ENCODE measurements around the gene VDAC2.
"Not testable (repeated sequence)": the region's sequence is repeated elsewhere in the genome, so short reads cannot be mapped to it uniquely, and the experiment has no call there.

Gene VDAC2

DNA sequence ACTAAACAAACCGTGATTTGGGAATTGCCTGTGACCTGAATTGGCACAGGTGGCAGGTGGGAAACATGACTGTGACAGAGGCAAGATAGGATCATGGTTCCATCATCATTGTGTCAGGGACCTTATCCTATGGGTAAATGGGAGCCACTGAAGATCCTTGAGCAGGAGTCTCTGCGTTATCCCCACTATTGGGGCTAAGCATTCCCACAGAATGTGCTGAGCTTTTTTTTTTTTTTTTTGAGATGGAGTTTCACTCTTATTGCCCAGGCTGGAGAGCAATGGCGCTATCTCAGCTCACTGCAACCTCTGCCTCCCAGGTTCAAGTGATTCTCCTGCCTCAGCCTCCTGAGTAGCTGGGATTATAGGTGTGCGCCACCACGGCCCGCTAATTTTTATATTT lies 10.6 kb upstream of the VDAC2 start:
- DNase-seq (ENCODE audit: low spot score): not testable (repeated sequence)

- no peak for DNase-seq (ENCODE audit: low spot score)
Measured at GRCh38 chr10:75201793-75202307, 8.7 kb upstream of the VDAC2 start.

DNA sequence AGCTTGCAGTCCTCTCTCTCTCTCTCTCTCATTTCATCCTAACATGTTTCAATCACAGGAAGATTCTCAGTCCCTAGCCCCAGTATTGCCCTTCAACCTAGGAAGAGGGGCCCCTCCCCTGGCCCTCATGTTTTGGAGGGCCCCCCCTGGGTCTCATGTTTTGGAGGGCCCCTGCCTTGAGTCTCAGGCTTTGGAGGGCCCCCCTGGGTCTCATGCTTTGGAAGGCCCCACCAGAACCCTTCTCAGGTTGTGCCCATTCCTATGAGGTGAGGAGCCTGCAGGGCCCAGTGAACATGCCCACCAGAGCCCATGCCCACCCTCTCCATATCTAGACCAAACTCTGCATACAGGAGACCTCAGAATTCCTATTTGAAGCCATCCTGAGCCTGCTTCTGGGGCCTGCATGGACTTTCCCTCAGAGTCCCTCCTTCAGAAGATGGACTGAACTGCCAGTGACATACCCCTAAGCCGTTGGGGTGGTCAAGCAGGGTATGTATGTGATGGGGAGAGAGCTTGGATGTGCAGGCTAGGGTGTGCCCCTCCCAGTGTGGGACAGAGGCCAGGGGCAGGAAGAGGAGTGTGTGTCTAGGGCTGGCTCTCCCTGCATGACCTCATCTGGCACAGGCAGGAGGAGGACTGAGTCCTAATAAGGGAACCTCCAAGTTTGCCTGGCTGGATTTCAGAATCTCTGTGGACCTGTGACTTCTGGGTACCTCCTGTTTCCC lies 8.1 kb upstream of the VDAC2 start:
- DNase-seq (ENCODE audit: low spot score): no peak

- not testable (repeated sequence) for DNase-seq (ENCODE audit: low spot score)
Measured at GRCh38 chr10:75203046-75203620, 7.5 kb upstream of the VDAC2 start.

- no peak for DNase-seq (ENCODE audit: low spot score)
Measured at GRCh38 chr10:75203724-75204123, 6.9 kb upstream of the VDAC2 start.

- DNase-seq (ENCODE audit: low spot score): no peak
Measured at GRCh38 chr10:75205908-75206307, 4.7 kb upstream of the VDAC2 start.

DNA sequence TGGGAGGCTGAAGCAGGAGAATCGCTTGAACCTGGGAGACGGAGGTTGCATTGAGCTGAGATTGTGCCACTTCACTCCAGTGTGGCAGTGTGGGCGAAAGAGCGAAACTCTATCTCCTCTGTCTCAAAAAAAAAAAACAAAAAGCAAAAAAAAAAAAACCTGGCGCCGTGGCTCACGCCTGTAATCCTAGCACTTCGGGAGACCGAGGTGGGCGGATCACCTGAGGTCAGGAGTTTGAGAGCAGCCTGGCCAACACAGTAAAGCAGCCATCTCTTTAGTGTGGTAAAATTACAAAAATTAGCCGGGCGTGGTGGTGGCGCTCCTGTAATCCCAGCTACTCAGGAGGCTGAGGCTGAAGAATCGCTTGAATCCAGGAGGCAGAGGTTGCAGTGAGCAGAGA lies 4.0 kb upstream of the VDAC2 start:
- DNase-seq (ENCODE audit: low spot score): not testable (repeated sequence)

DNA sequence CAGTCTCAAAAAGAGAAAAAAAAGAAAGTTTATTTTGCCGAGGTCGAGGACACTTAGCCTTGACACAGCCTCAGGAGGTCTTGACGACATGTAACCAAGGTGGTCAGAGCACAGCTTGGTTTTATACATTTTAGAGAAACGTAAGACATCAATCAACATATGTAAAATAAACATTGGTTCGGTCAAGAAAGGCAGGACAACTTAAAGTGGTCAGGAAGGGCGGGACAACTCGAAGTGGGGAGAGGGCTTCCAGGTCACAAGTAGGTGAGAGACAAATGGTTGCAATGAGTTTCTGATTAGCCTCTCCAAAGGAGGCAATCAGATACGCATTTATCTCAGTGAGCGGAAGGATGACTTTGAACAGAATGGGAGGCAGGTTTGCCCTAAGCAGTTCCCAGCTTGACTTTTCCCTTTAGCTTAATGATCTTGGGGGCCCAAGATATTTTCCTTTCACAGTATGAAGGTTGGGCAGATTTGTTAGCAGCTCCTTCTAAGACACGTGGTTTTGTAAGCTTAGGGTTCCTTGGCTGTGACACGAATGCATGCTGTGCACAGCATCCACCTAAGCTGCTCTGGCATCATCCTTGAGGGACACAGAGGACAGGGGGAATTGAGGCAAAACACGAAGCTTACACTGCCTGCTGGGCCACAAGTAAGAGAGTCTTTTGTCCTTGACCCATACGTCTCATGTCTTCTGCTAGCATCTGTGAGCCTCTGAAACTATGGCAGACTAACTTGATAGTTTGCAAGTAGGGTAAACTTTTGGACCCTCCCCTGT lies 3.3 kb upstream of the VDAC2 start:
- DNase-seq (ENCODE audit: low spot score): no peak

DNA sequence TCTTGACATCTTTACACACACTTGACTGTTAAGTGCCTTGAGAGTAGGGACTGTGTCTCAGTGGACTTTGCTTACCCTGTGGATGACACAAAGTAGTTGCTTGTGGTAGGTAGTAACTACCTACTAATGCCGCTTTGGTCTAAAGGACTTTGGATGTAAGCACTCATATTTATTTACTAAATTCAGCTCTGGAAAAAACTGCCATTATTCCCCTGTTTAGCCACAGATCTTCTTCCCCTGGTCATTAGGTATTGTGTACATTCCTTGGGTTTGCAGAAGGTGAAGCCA lies 2.8 kb upstream of the VDAC2 start:
- DNase-seq (ENCODE audit: low spot score): no peak

- no peak for DNase-seq (ENCODE audit: low spot score)
Measured at GRCh38 chr10:75208181-75208580, 2.4 kb upstream of the VDAC2 start.

GRCh38 chr10:75209086-75209920 lies 1.3 kb upstream of the VDAC2 start:
- DNase-seq (ENCODE audit: low spot score): no peak

DNA sequence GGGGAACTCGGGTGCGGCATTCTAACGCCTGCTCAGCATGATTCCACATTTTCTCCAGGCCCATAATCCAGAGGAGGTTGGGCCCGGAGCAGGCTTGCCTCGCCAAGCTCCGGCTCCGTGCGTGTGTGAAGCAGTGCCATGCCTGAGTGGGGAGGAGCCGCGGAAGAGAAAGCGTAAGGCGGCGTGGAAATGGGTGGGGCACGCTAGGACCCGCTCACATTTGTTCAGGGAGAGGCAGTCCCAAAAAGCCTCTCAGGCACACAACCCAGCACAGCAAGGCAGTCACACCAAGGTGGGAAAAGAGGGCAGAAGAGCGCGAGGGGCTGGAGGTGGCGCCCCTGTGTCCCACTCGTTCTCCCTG lies 695 bp upstream of the VDAC2 start:
- DNase-seq (ENCODE audit: low spot score): peak; percentile 67

GRCh38 chr10:75211007-75211691 lies 553 bp downstream of the VDAC2 start:
- DNase-seq (ENCODE audit: low spot score): peak; percentile 21

DNA sequence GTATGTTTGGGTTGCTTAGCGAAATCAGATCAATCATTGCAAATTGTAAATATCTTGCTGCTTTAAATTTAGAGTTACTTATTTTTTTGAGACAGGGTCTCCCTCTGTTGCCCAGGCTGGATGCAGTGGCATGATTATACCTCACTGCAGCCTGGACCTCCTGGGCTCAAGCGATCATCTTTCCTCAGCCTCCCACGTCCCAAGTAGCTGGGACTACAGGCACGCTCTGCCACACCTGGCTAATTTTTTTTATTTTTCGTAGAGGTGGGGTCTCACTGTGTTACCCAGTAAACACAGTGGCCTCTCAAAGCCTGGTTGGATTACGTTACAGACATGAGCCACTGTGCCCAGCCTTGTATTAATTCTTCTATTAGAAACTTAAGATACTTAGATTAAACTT lies 1.7 kb downstream of the VDAC2 start:
- DNase-seq (ENCODE audit: low spot score): no peak

DNA sequence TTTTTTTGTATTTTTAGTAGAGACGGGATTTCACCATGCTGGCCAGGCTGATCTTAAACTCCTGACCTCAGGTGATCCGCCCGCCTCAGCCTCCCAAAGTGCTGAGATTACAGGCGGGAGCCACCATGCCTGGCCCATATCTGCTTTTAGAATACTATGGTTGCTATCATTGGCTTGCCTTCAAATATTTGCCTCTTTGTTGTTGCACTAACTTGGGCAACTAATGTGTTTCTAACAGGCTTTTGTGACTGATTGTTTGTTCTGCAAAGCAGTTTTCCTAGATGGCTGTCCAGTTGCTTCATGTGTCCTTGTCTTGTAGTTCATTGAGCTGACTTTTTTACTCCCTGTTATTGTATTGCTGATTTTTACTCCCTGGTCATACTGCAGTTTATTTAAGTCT lies 9.7 kb downstream of the VDAC2 start:
- no peak for DNase-seq (ENCODE audit: low spot score)

DNA sequence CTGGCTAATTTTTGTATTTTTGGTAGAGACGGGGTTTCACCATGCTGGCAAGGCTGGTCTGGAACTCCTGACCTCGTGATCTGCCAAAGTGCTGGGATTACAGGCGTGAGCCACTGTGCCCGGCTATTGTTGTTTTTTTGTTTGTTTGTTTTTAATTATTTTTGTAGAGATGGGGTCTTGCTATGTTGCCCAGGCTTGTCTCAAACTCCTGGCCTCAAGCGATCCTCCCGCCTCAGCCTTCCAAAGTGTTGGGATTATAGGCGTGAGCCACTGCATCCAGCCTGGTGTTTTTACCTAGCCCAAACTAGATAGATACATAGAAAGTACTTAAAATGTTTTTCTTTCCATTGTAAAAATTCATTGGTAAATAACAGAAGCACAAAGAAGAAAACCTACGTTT lies 10.9 kb downstream of the VDAC2 start:
- not testable (repeated sequence) for DNase-seq (ENCODE audit: low spot score)

GRCh38 chr10:75223507-75223906 lies 12.9 kb downstream of the VDAC2 start:
- no peak for DNase-seq (ENCODE audit: low spot score)

DNA sequence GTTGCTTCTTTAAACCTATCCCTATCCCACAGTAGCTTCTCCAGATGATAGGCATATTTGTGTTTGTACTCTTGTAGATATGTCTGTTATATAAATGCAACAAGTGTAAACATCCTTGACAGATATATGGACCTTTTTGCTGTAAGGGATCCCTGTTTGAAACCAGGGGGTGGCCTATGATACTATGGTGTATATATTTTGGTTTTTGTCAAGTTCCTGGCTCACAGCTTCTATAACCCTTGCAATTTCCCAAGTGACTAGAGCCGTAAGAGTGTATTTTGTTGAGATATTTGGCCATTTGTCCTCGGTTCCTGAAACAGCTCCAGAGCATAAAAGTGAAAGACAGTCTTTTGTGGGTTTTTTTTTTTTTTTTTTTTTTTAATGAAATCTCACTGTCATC lies 15.5 kb downstream of the VDAC2 start:
- DNase-seq (ENCODE audit: low spot score): no peak

- DNase-seq (ENCODE audit: low spot score): no peak
Measured at GRCh38 chr10:75226656-75227055, 16.1 kb downstream of the VDAC2 start.

DNA sequence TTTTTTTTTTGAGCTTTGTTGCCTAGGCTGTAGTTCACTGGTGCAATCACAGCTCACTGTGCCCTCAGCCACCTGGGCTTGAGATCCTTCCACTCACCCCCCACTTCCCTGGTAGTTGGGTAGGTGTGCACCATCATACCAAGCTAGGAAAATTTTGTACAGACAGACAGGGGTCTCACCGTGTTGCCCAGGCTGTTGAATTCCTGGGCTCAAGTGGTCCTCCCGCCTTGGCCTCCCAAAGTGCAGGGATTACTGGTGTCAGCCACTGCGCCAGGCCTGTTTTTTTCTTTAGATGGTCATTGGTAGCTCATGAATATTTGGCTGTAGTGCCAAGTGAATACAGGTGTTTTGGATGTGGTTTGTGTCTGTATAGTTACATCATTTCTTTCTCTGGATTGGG lies 17.7 kb downstream of the VDAC2 start:
- no peak for DNase-seq (ENCODE audit: low spot score)

DNA sequence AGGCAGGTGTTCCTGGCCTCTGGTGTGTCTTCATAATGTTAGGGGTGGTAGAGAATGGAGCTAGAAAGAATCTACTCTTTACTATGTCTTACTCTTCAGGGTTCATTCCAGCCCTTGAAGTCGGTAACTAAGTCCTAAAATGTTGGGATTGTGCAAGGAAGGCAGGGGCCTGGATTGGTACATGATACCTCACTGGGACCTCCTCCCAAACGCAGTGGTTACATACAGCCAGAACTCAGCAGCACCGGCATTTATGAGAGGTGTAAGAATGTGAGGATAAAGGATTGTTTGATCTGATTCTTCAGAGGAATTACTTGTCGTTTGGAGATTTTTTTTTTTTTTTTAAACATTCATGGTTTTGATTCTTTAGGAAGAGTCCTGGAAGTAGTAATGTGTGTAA lies 18.2 kb downstream of the VDAC2 start:
- no peak for DNase-seq (ENCODE audit: low spot score)

GRCh38 chr10:75229971-75230370 lies 19.4 kb downstream of the VDAC2 start:
- DNase-seq (ENCODE audit: low spot score): no peak
